Mucosa of stomach (tissue), 1 donor: Measurements from ENCODE around the gene BAZ1B.
A peak's percentile ranks its signal among the peaks of the same experiment; 100 is the strongest.
"Not testable (repeated sequence)": the region's sequence is repeated elsewhere in the genome, so short reads cannot be mapped to it uniquely, and the experiment has no call there.

Source experiments
- H3K27me3 ChIP-seq: one replicate; pipeline ENCODE4 v1.7.0; 2013; ENCODE audit warnings: mild to moderate bottlenecking, low read length; ENCODE audit not compliant: control insufficient read depth, insufficient read depth
- H3K36me3 ChIP-seq: one replicate; pipeline ENCODE4 v1.7.0; 2013; ENCODE audit warnings: low read length; ENCODE audit not compliant: control insufficient read depth, insufficient read depth
- H3K4me1 ChIP-seq: one replicate; pipeline ENCODE4 v1.7.0; 2013; ENCODE audit warnings: mild to moderate bottlenecking, low read length; ENCODE audit not compliant: control insufficient read depth, insufficient read depth
- H3K4me3 ChIP-seq: one replicate; pipeline ENCODE4 v1.7.0; 2013; ENCODE audit warnings: low read length
- H3K9ac ChIP-seq: one replicate; pipeline ENCODE4 v1.7.0; 2013; ENCODE audit warnings: mild to moderate bottlenecking, low read length, moderate library complexity
- H3K9me3 ChIP-seq: one replicate; pipeline ENCODE4 v1.7.0; 2013; ENCODE audit warnings: mild to moderate bottlenecking, low read length, moderate library complexity; ENCODE audit not compliant: control insufficient read depth
- donor health status: Pancreatic carcinoma.

The BAZ1B gene, protein sequence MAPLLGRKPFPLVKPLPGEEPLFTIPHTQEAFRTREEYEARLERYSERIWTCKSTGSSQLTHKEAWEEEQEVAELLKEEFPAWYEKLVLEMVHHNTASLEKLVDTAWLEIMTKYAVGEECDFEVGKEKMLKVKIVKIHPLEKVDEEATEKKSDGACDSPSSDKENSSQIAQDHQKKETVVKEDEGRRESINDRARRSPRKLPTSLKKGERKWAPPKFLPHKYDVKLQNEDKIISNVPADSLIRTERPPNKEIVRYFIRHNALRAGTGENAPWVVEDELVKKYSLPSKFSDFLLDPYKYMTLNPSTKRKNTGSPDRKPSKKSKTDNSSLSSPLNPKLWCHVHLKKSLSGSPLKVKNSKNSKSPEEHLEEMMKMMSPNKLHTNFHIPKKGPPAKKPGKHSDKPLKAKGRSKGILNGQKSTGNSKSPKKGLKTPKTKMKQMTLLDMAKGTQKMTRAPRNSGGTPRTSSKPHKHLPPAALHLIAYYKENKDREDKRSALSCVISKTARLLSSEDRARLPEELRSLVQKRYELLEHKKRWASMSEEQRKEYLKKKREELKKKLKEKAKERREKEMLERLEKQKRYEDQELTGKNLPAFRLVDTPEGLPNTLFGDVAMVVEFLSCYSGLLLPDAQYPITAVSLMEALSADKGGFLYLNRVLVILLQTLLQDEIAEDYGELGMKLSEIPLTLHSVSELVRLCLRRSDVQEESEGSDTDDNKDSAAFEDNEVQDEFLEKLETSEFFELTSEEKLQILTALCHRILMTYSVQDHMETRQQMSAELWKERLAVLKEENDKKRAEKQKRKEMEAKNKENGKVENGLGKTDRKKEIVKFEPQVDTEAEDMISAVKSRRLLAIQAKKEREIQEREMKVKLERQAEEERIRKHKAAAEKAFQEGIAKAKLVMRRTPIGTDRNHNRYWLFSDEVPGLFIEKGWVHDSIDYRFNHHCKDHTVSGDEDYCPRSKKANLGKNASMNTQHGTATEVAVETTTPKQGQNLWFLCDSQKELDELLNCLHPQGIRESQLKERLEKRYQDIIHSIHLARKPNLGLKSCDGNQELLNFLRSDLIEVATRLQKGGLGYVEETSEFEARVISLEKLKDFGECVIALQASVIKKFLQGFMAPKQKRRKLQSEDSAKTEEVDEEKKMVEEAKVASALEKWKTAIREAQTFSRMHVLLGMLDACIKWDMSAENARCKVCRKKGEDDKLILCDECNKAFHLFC (N-terminal part only)

DNA sequence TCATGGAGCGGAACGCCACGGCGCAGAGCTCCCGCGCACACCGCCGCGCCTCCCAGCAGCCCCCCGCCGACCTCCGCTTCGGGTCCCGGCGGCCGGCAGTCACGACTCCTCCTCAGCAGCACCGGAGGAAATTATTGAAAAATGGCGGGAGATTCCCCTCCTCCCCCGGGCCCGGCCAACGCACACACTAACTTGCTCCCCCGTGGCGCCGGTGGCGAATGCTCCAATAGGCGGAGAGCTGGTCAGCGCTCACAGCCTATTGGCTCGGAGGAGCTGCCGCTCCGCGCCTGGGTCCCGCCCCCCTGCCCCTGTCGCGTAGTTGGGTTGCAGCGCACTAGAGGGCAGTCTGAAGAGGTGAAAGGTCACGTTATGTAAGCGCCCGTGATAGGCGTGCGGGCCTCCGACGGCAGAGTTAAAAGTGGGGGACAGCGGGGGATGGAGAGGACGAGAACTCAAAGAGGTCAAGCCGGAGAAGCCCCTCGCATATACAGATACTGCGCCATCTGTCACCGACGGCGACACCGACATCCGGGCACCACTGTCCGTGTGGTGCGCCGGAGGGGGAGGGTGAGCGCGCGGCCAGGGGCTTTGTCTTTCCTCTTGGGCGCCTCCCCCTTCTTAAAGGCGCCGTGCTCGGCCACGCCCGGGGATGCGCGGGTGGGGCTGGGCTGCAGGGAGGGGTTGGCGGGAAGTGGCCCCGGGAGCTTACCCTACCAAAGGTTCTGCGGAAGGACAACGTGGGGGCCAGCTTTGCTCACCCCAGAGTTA is at the start of gene BAZ1B:
TSS of gene BAZ1B (minus strand) at position 189 of the 768 bp plus-strand sequence. CDS start 360 bp downstream, outside the sequence.
- Histone ChIP-seq H3K4me3 (peak within 1 kb of the TSS; percentile 73), H3K9ac (peak within 1 kb of the TSS; percentile 78), H3K4me1 (peaks cover 9% of the 10 kb centered on the region), H3K9me3 (no peaks in the 10 kb centered on the region), H3K36me3 (no peaks in the 10 kb centered on the region), H3K27me3 (no peaks in the 10 kb centered on the region)

DNA sequence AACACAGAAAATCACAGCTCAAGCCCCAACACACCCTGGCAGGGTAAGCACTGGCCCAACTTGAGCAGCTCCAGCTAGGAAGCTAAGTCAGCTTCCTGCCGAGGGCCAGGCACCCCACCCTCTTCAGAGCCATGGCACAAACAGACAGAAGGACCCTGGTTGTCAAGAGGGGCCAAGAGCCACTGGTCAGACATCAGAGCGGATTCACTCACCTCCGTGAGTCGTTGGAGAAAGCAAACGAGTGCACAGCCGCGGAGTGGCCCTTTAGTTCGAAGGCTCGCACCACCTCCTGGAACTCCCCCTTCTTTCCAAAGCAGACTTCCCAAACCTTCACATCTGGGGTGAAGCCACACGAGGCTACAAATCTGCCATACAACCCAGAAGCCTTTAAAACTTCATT is 48.9 kb upstream of the BAZ1B start:
- no peaks in the 10 kb centered on the region for H3K9me3 ChIP-seq
- no peaks in the 10 kb centered on the region for H3K27me3 ChIP-seq
- H3K4me3 ChIP-seq: no peak overlapping the region
- no peak overlapping the region for H3K9ac ChIP-seq
- peaks cover under 1% of the 10 kb centered on the region for H3K4me1 ChIP-seq
- H3K36me3 ChIP-seq: peaks cover 19% of the 10 kb centered on the region

DNA sequence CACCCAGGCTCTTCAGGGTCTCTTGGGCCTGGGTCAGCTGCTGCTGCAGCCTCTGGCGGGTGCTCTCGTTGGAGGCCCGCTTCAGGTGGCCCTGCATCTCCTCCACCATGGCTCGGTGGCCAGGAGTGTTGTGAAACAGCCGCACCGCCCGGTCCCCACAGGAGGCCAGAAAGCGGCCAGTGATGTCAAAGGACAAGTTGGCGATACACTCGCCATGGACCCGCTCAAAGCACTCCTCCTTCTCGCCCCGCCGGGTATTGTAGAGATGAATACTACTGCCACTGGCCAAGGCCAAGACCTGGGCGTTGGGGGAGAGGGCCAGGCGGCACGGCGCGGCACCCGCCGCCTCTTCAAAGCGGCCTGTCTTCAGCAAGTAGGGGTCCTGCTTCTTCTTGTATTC is 48.4 kb upstream of the BAZ1B start:
- Histone ChIP-seq H3K4me1 (peaks cover 5% of the 10 kb centered on the region), H3K27me3 (no peaks in the 10 kb centered on the region), H3K4me3 (no peak overlapping the region), H3K9me3 (no peaks in the 10 kb centered on the region), H3K9ac (no peak overlapping the region), H3K36me3 (peaks cover 19% of the 10 kb centered on the region)

DNA sequence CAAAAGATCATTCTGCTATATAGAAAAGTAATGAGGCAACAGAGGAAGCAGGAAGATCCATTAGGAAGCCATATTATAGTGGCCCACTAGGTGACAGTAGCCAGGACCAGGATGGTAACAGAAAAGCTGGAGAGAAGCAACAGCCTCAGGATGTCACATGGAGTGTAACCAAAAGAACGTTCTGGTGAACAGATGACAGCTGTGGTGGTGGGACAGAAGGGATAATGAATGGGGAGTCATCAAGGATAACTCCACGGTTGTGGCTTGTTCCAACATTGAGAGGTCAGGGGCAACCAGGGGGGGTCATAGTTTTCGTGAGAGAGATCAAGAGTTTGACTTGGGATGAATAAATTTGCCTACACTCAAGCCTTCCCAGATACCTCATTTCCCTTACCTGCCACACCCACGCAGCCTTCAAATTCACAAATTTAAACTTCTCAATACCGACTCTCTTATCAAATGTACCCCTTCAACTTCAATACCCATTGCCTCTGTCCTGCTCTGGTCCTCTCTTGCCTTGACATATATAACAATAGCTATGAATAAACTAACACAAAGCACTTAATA is 47.0 kb upstream of the BAZ1B start:
- Histone ChIP-seq H3K4me3 (no peak overlapping the region), H3K36me3 (peaks cover 19% of the 10 kb centered on the region), H3K4me1 (peaks cover 8% of the 10 kb centered on the region), H3K27me3 (no peaks in the 10 kb centered on the region), H3K9ac (no peak overlapping the region), H3K9me3 (no peaks in the 10 kb centered on the region)

DNA sequence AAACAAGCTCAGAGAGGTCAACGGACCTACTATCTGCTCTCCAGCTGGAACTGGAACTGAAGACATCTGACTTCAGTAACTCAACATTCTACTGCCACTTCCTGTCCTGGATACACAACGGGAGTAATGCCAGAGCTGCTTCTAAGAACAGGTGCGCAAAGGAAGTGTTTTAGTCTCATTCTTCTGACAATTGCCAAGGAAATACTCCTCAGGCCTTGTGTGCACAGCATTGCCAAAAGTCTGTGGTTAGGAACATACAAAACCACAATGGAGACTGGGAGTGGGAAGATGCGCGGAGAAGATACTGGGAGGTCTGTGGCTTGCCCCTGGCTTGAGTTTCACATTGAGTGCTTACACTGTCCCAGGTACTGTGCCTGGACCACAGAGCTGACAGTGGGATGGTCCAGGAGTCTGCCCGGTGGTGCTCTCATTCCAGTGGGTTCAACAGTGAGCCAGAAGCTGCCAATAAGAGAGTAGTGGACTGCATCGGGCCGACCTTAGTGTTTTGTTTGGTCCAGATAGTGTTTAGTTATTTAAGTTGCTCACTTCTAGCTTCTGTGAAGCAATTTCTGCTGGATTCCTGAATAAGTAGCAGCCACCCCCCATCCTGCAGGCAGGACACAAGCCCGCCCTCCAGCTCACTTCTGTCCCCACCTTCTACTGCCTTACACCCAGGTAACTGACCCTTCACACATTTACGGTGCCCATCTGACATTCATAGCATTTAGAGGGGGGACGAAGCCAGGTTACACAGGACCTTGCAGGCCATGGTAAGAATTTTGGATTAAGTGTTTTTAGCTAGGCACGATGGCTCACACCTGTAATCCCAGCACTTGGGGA is 46.0 kb upstream of the BAZ1B start:
- H3K9ac ChIP-seq: no peak overlapping the region
- H3K27me3 ChIP-seq: no peaks in the 10 kb centered on the region
- peaks cover 8% of the 10 kb centered on the region for H3K4me1 ChIP-seq
- no peaks in the 10 kb centered on the region for H3K9me3 ChIP-seq
- H3K4me3 ChIP-seq: no peak overlapping the region
- H3K36me3 ChIP-seq: peaks cover 11% of the 10 kb centered on the region

DNA sequence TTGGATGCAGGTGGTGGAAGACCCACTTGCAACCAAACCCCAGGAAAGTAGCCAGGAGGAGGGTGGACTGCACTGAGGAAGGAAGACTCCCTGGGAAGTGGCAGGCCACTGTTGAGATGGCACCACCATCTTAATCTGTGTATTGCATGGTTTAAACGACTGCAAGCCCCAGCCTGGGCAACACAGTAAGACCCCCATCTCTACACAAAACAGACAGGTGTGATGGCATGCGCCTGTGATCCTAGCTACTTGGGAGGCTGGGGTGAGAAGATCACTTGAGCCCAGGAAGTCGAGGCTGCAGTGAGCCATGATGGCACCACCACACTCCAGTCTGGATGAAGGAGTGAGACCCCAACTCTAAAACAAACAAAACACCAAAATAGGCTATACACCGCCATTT is 45.0 kb upstream of the BAZ1B start:
- Histone ChIP-seq H3K9ac (no peak overlapping the region), H3K9me3 (no peaks in the 10 kb centered on the region), H3K36me3 (peaks cover 5% of the 10 kb centered on the region), H3K4me3 (no peak overlapping the region), H3K27me3 (no peaks in the 10 kb centered on the region), H3K4me1 (peaks cover 8% of the 10 kb centered on the region)

DNA sequence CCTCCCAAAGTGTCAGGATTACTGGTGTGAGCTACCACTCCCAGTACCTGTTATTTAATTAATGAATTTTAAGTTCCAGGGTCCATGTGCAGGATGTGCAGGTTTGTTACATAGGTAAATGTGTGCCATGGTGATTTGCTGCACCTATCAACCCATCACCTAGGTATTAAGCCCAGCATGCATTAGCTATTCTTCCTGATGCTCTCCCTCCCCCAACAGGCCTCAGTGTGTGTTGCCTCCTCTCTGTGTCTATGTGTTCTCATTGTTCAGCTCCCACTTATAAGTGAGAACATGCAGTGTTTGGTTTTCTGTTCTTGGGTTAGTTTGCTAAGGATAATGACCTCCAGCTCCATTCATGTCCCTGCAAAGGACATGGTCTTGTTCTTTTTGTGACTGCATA is 44.3 kb upstream of the BAZ1B start:
- H3K27me3 ChIP-seq, H3K36me3 ChIP-seq, H3K4me3 ChIP-seq, H3K4me1 ChIP-seq, H3K9me3 ChIP-seq: not testable (repeated sequence)
- peak overlapping the region; percentile 40 for H3K9ac ChIP-seq

DNA sequence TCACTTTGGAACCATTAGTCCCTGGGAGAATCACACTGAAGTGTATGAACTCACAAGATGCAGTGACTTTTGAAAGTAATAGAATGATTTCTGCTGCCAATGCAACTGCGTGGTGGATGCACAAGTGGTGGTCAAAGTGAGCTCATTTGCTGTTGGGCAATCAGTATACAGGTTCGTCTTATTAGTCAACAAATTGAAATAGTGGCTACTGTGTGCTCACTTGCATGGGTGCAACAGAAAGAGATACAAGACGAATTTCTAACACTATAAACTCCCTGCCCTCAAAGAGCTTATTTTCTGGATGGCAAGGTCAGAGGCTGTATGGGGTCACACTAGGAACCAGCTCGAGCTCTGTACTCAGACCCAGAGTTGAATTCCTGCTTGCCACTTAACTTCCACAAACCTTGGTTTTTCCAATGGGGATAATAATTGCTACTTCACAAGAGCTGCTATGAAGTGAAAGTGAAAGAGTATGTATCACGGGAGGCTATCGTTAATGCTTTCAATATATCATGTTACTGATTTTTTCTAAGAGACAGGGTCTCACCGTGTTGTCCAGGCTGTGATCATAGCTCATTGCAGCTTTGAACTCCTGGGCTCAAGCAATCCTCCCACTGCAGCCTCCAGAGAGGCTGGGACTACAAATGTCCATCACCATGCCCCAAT is 43.7 kb upstream of the BAZ1B start:
- H3K36me3 ChIP-seq: peaks cover 2% of the 10 kb centered on the region
- no peaks in the 10 kb centered on the region for H3K9me3 ChIP-seq
- peaks cover 8% of the 10 kb centered on the region for H3K4me1 ChIP-seq
- no peaks in the 10 kb centered on the region for H3K27me3 ChIP-seq
- H3K4me3 ChIP-seq: peak overlapping the region; percentile 22
- peak overlapping the region; percentile 40 for H3K9ac ChIP-seq

DNA sequence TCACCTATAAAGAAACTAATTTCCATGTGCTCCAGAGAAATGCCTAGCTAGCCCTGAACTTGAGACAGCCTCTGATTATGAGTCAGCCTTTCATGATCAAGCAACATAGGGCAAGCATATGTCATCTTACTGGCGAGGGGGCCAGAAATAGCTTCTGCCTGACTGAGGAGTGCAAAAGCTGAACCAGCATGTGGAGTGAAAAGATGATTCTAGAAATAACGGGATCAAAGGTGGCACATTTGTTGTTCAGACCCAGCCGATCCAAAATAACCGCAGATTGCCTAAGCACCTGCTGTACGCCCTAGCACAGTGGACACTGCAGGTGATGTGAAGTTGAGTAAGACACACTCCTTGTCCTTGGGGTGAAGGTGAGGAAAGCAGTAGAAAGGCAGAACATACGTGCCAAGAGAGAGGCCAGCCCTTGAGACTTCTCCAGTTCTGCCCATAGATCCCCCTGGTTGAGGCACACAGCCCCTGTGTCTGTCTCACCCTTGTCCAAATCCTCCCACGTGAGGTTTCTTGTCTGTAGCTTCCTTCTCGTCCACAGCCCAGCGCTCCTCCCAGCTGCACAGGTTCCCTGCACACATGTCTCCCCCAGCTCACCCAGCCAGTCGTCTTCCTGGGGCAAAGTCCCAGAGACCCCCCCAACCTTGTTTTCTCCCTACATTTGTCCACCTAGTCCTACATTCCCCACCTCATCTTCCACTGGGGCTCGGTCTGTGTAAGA is 38.2 kb upstream of the BAZ1B start:
- Histone ChIP-seq H3K9me3 (no peaks in the 10 kb centered on the region), H3K4me1 (peaks cover 6% of the 10 kb centered on the region), H3K4me3 (no peak overlapping the region), H3K27me3 (no peaks in the 10 kb centered on the region), H3K36me3 (no peaks in the 10 kb centered on the region), H3K9ac (no peak overlapping the region)
